KMS-11 (cell line): ENCODE data around the gene ZNF563.
"Not testable (repeated sequence)": the region's sequence is repeated elsewhere in the genome, so short reads cannot be mapped to it uniquely, and the experiment has no call there.

Experiments
- H2AFZ ChIP-seq: fragments of 200-600 bp; sonication (generic); 2 replicates; pipeline ENCODE4 v1.6.1; 2016; ENCODE audit warnings: antibody characterized with exemption, mixed run types, low read depth
- H3K27ac ChIP-seq: fragments of 200-600 bp; sonication (generic); 2 replicates; pipeline ENCODE4 v1.6.1; 2016; ENCODE audit warnings: mild to moderate bottlenecking, mixed run types
- H3K27me3 ChIP-seq: fragments of 200-600 bp; sonication (generic); 2 replicates; pipeline ENCODE4 v1.6.1; 2017; ENCODE audit warnings: mild to moderate bottlenecking, low read depth, mixed run types, moderate library complexity; ENCODE audit not compliant: insufficient read depth
- H3K36me3 ChIP-seq: fragments of 200-600 bp; sonication (generic); 2 replicates; pipeline ENCODE4 v1.6.1; 2017; ENCODE audit warnings: mild to moderate bottlenecking, mixed run types; ENCODE audit not compliant: insufficient read depth
- H3K4me1 ChIP-seq: fragments of 200-600 bp; sonication (generic); 2 replicates; pipeline ENCODE4 v1.6.1; 2016; ENCODE audit warnings: mild to moderate bottlenecking, low read depth, mixed run types; ENCODE audit not compliant: poor library complexity, severe bottlenecking
- H3K4me2 ChIP-seq: fragments of 200-600 bp; sonication (generic); 2 replicates; pipeline ENCODE4 v1.7.0; 2016; ENCODE audit warnings: mild to moderate bottlenecking, mixed run types
- H3K4me3 ChIP-seq: fragments of 200-600 bp; sonication (generic); IDR thresholded peaks from 2 replicates; pipeline ENCODE4 v1.6.1; 2017; ENCODE audit warnings: low read depth, low read length, mixed read lengths; ENCODE audit not compliant: insufficient read depth
- H3K79me2 ChIP-seq: fragments of 200-600 bp; sonication (generic); 2 replicates; pipeline ENCODE4 v1.6.1; 2016; ENCODE audit warnings: low read depth, mixed run types; ENCODE audit not compliant: insufficient read depth
- H3K9ac ChIP-seq: fragments of 200-600 bp; sonication (generic); 2 replicates; pipeline ENCODE4 v1.6.1; 2016; ENCODE audit warnings: mild to moderate bottlenecking, mixed run types
- H4K20me1 ChIP-seq: fragments of 200-600 bp; sonication (generic); 2 replicates; pipeline ENCODE4 v1.6.1; 2016; ENCODE audit warnings: mild to moderate bottlenecking, mixed run types; ENCODE audit not compliant: insufficient read depth
- CTCF ChIP-seq: fragments of 200-600 bp; sonication (generic); conservative IDR thresholded peaks from 2 replicates; pipeline ENCODE4 v1.6.1; 2017; ENCODE audit warnings: low read depth, mild to moderate bottlenecking, antibody characterized with exemption, low read length, moderate library complexity, mixed read lengths

ZNF563 gene

GRCh38 chr19:12314553-12314952 is 18.9 kb downstream of the ZNF563 start:
- Histone ChIP-seq H3K27me3 (no peaks in the 10 kb centered on the region), H3K4me2 (no peak overlapping the region)

GRCh38 chr19:12308891-12309290 is 24.5 kb downstream of the ZNF563 start:
- not testable (repeated sequence) for H3K4me3 ChIP-seq, H3K4me2 ChIP-seq, H3K4me1 ChIP-seq, H3K27ac ChIP-seq, H3K36me3 ChIP-seq, H3K27me3 ChIP-seq, H3K9ac ChIP-seq, H3K79me2 ChIP-seq, H4K20me1 ChIP-seq, H2AFZ ChIP-seq

More at GRCh38 chr19:12314553-12314952, 18.9 kb downstream of the ZNF563 start:
- Histone ChIP-seq H3K79me2 (no peaks in the 10 kb centered on the region), H2AFZ (no peak overlapping the region), H3K27ac (no peak overlapping the region), H3K9ac (no peak overlapping the region), H3K4me1 (no peaks in the 10 kb centered on the region), H3K36me3 (no peaks in the 10 kb centered on the region), H4K20me1 (no peaks in the 10 kb centered on the region), H3K4me3 (no peak overlapping the region)
- TF ChIP-seq CTCF = no peak

GRCh38 chr19:12295191-12295590 is 38.2 kb downstream of the ZNF563 start:
- Histone ChIP-seq H3K4me1 (no peaks in the 10 kb centered on the region), H3K4me2 (no peak overlapping the region), H3K9ac (no peak overlapping the region), H4K20me1 (no peaks in the 10 kb centered on the region), H2AFZ (no peak overlapping the region; the same call in 1 of the 2 replicates), H3K4me3 (no peak overlapping the region), H3K79me2 (peaks cover 3% of the 10 kb centered on the region; the same call in 1 of the 2 replicates), H3K27ac (no peak overlapping the region), H3K36me3 (no peaks in the 10 kb centered on the region), H3K27me3 (no peaks in the 10 kb centered on the region)
- TF ChIP-seq CTCF = no peak

- H3K36me3 ChIP-seq = no peaks in the 10 kb centered on the region
- H4K20me1 ChIP-seq = no peaks in the 10 kb centered on the region
- peaks cover 3% of the 10 kb centered on the region; the same call in 1 of the 2 replicates for H3K79me2 ChIP-seq
- peak within 1 kb of the TSS; percentile 69 for H3K4me2 ChIP-seq
- H3K27ac ChIP-seq = peak within 1 kb of the TSS; percentile 4; the same call in 1 of the 2 replicates
- H3K9ac ChIP-seq = peak within 1 kb of the TSS; percentile 60; the same call in 1 of the 2 replicates
- H3K27me3 ChIP-seq = no peaks in the 10 kb centered on the region
- TF ChIP-seq CTCF = no peak
- no peak within 1 kb of the TSS for H3K4me3 ChIP-seq
- H2AFZ ChIP-seq = peak within 1 kb of the TSS; percentile 83
- H3K4me1 ChIP-seq = no peaks in the 10 kb centered on the region
Observed at GRCh38 chr19:12294249-12295158, 38.9 kb downstream of the ZNF563 start, which contains the start of gene ZNF44. Gene ZNF44, minus strand, starts transcription at chr19:12294883. Its CDS starts 189 bp downstream, at chr19:12294694.
